GM12891 (cell line): ENCODE data around the gene MZB1.

Experiments used
- POLR2A ChIP-seq: IDR thresholded peaks from 2 replicates; pipeline ENCODE4 v1.6.1; 2011; ENCODE audit warnings: low read depth, low read length, control low read depth
- POLR2AphosphoS5 ChIP-seq: IDR thresholded peaks from 2 replicates; pipeline ENCODE4 v1.6.1; 2011; ENCODE audit warnings: low read depth, low read length, control low read depth
- POU2F2 ChIP-seq: IDR thresholded peaks from 2 replicates; pipeline ENCODE4 v1.6.1; 2011; ENCODE audit warnings: low read depth, mild to moderate bottlenecking, control low read depth, low read length, moderate library complexity
- TAF1 ChIP-seq: IDR thresholded peaks from 2 replicates; pipeline ENCODE4 v1.6.1; 2011; ENCODE audit warnings: low read depth, low read length, control low read depth

GRCh38 chr5:139425497-139425896, 35.8 kb upstream of the MZB1 start:
- TF ChIP-seq POLR2AphosphoS5 = no peak
- TF ChIP-seq POLR2A = no peak
- TF ChIP-seq POU2F2 = no peak
- no peak for TF ChIP-seq TAF1
